Measurements from ENCODE around the gene TFF1.
A peak's percentile ranks its signal among the peaks of the same experiment; 100 is the strongest.

Gene TFF1

DNA sequence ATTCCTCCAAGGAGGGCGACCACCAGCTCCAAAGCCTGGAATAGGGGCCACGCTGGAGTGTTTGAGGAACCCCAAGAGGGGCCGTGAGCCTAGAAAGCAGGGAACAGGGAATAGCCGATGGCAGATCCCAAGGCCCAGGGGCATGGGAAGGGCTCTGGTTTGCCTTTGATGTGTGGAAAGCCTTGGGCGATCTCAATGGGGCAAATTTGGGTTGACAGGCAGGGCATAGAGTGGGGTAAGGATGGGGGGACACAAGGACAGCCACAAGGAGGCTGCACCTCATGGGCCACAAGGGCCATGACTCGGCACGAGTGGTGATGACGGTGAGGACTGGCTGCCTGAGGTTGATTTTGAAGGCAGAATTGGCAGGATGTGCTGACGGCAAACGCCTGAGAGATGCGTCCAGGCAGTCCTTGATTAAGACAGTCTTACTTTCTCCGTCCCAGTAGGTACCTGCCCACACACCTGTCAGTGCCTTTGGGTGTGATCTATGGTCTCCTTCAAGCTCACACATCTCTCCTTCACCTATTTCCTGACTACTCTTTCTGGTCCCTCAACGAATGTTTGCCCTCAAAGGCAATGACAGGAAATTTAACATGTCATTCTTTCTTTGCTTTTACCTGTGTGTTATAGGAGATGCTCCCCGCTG, 31.5 kb upstream of the TFF1 start:
- DNase-seq, result no peak

DNA sequence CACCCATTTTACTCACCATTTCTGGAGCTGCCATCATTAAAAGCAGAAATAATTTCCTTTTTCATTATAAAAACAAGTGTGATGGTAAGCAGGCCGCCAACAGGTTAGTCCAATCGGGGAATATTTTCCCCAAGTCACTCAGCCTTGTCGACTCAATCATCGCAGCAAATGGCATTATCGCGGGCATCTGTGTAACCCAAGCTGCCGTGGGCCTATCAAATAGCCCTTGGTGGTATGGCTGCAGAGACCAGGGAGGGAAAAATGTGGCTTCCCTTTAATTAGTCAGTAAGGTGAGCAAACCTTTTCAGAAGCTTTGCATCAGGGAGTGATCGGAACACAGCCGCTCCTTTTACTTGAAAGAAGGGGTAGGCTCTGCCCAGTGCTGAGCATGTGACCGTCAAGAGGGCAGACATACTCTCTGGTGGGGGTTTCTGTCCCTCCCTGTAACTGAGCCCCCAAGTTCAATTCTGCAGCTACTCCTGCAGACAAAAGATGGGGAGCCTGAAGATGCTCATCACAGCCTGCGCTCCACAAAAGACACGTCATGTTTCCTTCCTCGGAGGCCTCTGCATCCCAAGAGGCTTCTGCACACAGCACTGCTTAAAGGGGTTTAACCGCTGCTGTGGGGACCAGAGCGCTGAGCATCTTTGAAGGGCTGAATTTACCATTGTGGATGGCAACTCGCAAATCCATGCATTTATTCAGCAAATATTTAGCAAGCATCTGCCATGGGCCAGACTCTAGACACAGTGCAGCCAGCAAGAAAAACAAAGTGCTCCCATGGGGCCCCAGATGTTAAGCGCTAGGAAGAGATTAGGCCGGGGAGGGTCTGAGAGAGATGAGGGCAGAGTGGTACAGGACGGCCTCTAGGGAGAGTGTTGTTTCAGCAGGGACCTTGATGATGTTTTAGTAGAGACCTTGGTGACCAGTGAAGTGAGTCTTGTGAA, 30.7 kb upstream of the TFF1 start:
- DNase-seq, result no peak

DNA sequence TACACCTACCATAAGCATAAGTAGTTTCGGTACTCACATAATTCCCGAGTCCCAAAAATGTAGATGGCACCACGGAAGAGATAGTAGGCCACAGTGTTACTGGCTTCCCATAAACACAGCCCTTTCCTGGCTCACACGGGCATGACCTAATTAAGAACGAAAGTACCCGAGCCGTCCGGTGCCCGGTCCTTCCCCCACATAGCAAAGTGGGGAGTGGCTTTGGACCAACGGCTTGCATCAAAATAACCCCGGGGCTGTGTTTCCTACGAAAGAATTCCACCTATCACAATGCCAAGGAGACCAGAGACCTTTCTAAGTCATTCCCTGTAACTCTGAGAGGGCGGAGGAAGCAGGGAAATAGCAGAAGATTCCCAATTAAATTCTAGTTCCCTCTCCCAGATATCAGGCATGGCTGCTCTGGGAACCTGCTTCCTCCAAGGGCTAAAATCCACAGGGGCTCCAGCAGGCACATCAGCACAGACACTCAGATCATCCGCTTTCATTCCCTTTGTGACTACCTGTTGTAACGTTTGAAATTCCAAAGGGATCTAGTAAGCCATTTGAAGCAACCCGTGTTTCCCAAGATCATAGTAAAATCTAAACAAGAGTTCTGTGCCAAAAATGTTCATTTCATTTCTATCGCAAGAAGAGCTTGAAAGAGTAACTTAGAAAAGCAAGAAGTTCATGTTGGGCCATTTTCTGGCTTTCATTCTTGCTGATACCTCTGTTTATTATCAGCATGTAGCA, 29.7 kb upstream of the TFF1 start, which contains the start of gene TMPRSS3:
Gene TMPRSS3, minus strand, starts transcription at position 148 of the 747 bp plus-strand sequence. CDS start 635 bp downstream, outside the sequence.
- no peak for DNase-seq

DNA sequence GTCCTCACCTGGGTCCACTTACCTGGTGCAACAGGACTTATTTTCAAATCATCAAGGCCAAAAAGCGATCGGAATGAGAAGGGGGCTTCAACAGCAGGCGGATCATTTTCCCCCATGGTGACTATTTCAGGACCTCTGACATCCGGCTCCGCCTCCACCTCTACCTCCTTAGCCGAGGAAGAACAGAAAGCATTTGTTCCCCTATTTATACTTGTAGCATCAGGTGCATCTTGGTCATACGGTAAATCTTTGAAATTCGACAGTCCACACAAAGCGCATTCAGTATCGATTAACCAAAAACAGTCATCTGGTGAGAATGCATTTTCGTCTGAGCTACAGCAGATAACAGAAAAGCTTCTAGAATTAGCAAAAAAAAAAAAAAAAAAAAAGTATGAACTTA, 29.0 kb upstream of the TFF1 start:
- DNase-seq, result no peak

DNA sequence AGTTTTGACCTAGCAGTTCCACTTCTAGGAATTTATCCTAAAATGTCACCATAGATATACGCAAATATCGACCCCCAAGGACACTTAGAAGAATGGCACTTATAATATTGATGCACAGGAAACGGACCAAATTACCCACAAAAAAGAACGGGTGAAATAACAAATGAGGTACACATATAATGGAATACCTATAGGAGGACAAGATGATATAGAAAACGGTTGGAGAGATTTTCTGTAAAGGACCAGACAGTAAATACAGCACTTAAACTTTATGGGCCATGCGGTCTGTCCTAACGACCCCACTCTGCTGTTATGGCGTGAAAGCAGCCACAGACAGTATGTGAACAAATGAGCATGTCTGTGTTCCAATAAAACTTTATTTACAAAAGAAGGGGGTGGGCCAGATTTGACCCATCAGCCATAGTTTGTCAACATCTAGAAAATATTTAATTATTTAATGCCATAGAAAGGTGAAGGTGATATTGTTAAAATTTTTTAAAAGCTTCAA, 27.2 kb upstream of the TFF1 start:
- DNase-seq, result no peak

DNA sequence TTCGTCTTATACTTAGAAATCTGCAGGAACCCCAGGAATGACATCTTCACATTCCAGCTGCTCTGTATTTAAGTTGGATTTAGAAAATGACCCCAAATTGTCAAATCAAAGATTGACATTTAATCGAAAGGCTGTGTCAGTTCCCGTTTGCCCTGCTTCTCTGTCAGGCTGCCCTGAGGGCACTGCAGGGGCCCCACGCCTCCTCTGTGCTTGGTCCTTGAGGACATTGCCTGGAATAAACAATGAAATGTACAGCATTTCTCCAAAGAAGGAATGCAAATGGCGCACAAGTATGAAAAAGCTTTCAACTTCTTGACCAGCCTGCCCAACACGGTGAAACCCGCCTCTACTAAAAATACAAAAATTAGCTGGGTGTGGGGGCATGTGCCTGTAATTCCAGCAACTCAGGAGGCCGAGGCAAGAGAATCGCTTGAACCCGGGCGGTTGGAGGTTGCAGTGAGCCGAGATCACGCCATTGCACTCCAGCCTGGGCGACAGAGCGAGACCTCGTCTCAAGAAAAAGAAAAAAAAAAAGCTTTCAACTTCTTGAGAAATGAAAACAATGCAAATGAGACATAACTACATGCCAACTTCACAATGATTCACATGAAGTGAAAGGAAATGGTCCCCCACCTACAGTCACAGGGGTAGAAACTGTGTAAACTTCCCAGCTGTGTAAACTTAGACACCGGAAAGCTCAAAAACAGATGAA, 26.6 kb upstream of the TFF1 start:
- no peak for DNase-seq

DNA sequence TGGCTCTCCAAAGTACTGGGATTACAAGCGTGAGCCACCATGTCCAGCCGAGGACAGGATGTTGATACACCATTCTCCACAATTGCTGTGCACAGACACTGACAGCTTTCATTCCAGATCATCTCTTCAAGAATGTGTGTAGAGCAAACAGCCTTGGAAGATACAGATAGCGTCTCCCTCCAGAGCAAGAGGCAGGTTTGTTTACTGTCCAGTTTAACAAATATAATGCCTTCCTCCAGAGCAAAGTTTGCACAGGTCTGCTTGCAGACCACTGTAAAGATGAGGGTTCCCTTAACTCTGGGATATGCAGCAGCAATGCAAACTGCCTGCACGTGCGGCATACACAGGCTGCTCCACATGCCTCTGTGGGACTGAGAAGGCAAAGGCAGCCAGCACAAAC, 25.0 kb upstream of the TFF1 start:
- no peak for DNase-seq

DNA sequence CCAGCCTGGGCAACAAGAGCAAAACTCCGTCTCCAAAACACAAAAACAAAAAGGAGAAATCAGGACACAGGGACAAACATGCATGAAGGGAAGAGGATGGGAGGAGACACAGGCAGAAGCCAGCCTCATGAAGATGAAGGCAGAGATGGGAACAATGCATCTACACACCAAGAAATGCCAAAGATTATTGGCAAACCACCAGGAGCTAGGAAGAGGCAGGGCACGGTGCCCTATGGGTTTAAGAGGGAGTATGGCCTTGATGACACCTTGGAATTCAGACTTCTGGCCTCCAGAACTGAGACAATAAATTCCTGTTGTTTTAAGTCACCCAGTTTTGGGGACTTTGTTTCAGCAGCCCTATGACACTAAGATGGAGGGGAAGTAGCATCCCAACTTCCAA, 24.4 kb upstream of the TFF1 start:
- DNase-seq, result no peak

DNA sequence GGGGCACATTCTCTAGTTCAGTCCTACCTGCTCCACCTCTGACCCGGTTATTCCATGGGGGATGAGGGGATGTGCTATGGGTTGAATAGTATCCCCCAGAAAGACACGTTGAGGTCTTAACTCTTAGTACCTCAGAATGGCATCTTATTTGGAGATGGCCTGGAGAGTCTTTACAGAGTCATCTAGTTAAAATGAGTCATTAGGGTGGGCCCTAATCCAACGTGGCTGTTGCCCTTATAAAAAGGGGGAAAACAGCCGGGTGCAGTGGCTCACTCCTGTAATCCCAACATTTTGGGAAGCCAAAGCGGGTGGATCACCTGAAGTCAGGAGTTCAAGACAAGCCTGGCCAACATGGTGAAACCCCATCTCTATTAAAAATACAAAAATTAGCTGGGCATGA, 23.9 kb upstream of the TFF1 start:
- DNase-seq, result no peak

DNA sequence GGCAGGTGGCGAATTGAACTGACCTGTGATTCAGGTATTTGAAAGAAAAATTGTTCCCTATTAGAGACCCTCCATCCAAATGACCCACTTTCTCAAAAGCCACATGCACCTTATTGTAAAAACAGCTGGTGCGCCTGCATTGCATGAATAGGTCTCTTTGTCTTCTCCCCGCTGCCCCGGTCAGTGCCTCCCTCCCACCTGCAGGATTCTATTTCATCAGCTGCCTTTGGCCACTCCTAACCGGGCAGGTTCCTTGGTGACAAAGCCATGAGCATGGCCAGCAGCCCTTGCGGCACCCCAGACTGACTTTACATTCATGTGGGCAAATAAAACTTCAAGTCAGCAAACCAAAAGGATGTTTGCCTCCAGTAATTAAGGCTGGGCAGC, 23.1 kb upstream of the TFF1 start:
- no peak for DNase-seq

DNA sequence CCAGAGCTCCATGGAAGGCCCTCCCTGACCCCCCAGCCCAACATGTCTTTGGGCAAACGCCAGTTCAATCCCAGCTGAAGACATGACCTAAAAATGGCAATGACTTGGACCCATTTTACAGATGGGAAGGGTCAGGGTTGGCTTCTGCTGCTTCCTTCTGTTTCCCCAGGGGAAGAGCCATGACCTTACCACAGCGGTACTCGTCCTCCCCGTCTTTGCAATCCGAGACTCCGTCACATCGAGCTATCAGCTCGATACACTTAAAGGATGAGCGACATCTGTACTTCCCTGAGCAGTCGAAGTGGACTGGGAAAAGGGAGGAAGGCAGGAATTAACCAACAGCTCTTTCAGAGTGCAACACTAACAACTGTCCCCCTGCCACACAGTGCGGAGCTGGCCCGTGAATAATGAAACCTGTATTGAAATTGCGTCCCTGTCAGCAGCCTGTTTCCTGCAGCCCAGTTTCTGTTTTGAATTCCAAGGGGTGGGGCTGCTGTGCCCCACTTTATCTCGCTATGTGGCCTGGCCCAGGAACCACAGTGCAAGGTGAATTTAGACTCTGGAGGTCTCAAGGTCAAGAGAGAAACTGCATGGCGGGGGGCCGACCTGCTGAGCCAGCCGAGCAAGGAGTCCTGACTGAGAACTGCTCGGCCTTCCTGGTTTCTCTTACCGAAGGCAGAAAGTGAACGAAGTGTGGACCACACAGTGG, 22.6 kb upstream of the TFF1 start:
- no peak for DNase-seq

DNA sequence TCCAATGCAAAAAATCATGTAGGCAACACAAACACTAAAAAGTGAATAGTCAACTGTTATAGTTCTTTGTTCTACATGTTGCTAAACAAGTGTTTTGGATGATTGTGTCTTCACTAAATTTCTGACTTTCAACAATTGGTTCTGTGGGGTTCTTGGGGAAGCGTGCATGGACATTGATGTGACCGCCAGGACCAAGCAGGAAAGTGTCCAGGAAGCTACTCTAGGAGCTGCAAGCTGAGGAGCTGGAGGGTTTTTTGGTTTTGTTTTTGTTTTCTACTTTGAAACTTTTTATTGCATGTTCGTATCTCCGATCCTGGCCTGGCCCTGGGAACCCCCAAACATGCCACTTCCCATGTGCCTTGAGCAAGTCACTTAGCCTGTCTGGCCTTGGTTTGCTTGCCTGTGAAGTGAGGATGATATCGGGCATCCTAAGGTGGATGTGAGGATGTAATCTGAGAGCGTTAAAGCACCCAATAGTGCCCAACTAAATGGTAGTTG, 21.6 kb upstream of the TFF1 start:
- no peak for DNase-seq

DNA sequence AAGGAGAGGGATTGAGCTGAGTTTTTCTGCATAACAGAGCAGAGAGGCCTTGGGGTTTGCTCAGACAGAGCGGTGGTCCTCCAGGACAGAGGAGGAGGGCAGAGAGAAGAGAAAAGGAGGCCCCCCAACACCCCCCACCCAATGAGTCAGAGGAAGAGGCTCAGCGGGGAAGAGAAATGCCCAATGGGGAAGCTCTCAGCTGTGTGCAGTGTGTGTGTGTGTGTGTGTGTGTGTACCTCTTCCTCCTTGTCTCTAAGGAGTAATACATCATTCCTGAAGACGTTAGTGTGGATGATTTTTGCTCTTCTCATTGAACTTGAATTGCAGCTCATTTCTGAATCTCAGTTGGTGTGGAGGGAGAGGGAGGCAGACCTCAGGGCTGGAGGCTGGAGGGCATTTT, 20.8 kb upstream of the TFF1 start:
- DNase-seq, result no peak

DNA sequence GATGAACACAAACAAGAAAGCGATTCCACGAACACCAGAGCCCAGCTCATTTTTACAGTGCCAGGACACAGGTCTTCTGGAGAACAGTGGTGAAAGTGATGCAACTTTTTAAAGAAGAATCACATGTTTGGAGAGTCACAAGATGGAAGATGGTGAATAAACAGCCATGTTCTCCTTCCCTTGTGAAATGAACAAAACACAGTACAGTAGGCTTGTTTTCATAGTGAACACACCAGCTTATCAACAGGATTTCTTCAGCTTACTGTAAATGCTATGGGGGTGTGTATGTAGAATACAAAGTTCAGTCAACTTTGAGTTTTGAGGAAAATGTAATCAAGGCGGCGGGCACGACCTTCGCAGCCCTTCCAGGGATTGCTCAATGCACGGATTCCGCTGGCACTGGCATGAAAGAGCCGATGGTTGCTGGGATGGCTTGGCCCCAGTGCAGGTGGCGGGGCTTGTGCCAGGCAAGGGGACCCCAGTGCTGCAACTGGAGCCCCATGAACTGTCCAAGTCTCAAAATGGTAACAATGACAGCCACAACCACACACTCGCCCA, 19.8 kb upstream of the TFF1 start:
- DNase-seq, result no peak

DNA sequence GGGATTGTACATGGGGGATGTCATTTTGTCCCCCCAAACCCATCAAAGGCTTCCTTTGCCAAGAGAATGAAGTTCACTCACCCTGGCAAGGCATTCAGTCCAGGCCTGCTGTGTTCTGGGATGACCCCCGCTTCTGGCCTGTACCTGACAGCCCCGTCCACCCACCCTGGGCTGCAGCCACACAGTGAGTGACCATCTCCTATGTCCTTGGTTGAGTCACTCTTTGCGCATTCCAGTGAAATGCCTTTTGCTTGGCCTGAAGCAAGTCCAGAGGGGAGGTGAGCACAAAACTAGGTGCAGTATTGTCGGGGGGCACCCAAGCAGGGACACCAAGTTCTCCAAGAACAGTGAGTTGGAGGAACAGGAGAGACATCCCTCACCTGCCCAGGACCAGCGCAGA, 19.3 kb upstream of the TFF1 start:
- DNase-seq, result no peak

DNA sequence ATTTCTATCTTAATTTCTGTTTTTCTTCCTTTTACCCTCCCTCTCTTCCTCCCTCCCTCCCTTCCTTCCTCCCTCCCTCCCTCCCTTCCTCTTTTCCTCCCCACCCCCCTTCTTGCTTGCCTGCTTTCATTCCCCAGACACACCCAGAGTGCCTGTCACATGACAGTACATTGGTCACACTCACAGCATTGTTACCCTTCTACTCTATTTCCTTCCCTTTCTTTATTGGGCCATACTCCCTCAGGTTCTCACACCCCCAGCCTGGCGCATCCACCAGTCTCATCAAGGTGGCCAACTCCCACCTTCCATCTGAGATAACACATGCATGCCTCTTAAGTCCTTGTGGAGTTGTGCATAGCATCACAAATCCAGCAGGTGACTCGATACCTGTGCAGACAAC, 18.7 kb upstream of the TFF1 start:
- no peak for DNase-seq

DNA sequence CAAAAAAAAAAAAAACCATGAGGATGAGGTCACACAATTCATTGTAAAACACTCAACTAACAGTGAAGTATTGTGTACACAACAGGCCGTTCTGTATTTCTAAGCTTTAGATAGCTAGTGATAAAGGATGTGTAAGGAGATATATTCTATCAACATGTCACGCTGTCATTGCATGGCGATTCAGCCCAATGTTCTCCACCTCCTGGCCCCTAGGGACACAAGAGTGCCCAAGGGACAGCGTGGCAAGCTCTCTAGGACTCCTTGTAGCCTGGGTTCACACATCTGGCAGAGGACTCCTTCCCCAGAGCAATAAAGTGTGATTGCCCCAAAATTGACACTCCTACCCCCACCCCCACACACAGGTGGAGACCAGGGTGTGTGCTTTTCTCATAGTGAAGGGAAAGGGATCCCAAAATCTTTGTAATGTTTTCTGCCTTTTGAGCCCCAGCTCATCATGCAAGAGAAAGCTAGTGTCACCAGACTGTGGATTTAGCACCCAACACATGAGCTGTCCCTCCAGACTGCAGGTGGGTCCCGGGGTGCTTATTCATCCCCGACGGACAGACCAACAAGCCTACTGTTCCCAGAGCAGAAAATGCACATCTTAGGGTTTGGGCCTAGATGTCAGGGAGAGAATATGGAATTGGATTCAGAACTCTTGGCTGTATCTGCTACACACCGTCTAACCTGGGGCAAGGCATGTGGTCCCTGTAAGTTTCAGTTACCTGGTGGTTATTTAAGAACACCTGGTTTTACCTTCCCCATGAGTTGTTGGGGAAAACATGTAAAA, 18.0 kb upstream of the TFF1 start:
- DNase-seq, result no peak

DNA sequence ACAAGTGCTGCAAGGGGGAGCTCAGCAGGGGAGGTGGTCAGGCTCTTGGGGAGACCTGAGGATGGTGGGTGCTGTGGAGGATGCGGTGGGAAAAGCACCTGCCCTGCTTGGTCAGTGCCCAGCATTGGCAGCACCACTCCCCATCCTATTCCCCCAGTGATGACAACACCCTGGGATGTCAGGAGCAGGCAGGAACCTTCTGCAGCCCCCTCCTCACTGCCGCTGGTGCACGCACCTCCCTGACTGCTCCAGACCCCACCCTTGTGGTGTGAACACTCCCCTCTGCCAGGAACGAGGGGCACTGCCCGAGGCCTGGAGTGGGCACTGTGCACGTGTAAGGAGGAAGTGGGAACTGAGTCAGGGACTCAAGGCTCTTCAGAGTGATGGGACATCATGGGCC, 17.0 kb upstream of the TFF1 start:
- no peak for DNase-seq

DNA sequence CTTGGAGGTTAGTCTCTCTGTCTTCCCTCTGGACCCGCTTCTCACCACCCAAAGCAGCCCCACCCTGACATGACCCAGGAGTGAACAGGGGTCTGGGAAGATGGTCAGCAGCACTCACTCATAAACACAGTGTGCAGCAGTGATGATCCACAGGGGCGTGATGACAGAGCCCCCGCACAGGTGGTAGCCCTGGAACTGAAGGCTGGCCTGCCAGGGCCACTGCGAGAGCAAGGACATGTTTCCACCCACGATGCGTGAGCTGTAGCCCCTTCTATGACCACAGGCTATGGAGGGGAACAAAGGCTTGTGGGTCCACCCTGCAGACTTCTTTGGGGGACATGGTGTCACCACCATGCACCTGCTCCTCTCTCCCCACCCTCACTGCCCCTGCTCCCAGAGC, 16.6 kb upstream of the TFF1 start:
- no peak for DNase-seq

DNA sequence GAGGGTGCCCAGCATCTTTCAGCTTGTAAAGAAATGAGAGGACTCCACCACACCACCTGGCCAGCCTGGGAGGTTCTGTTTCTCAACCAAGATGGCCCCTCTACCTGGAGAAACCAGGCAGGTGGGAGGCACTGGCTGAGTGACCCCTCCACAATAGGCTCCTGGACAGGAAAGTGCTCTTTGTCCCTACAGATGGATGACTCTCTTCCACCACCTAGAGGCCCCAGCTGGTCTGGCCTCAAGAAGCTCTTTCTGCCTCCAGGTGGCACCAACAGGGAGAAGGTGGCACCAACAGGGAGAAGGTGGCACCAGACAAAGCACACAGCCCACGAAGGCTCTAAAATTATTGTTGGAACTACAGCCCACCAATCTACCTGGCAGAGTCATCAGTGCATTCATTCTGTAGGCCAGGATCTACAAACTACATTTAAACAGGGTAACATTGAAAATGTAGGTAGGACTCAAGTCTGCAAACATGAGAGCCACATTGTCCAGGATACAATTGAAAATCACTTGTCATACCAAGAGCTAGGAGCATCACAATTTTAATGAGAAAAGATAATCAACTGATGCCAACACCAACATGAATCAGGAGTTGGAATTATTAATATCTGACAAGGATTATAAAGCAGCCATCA, 15.1 kb upstream of the TFF1 start:
- DNase-seq, result peak; percentile 26
